GM12891 (cell line): ENCODE measurements around the gene HMGCLL1.

ENCODE experiments used
- POLR2A ChIP-seq: IDR thresholded peaks from 2 replicates; pipeline ENCODE4 v1.6.1; 2011; ENCODE audit warnings: low read depth, low read length, control low read depth
- SPI1 ChIP-seq: IDR thresholded peaks from 2 replicates; pipeline ENCODE4 v1.6.1; 2011; ENCODE audit warnings: low read depth, low read length, control low read depth

GRCh38 chr6:55511122-55511800 is 67.7 kb downstream of the HMGCLL1 start:
- no peak for TF ChIP-seq POLR2A
- no peak for TF ChIP-seq SPI1
